Aorta (tissue), 5 donors: ENCODE measurements around the gene PFDN5. TPM values are rescaled to one million over a fixed set of nuclear protein-coding genes. Genes with fewer than 3 reads are reported as not detected.
A peak's percentile ranks its signal among the peaks of the same experiment; 100 is the strongest.

Experiments
- ATAC-seq: fragments of 200-7000 bp; cut with Tn5 transposase; one replicate; pipeline ENCODE4 v1.9.1; 2022; ENCODE audit warnings: moderate library complexity; ENCODE audit not compliant: low FRiP score
- DNase-seq, 2 donors: peaks; one replicate each; pipeline ENCODE4 v3.0.0-alpha.2; 2020
- H3K27ac ChIP-seq, 2 donors: one replicate each; pipeline ENCODE4 v1.5.1; 2013; ENCODE audit warnings: low read length in 2 of 2, mild to moderate bottlenecking in 2 of 2, moderate library complexity in 2 of 2, control low read depth in 1 of 2, inconsistent platforms in 1 of 2, low read depth in 1 of 2
- H3K27me3 ChIP-seq, 2 donors: one replicate each; pipeline ENCODE4 v1.6.1; 2013; ENCODE audit warnings: control low read depth in 1 of 2, low read length in 1 of 2, mild to moderate bottlenecking in 1 of 2, moderate library complexity in 1 of 2; ENCODE audit not compliant: insufficient read depth in 2 of 2, control insufficient read depth in 1 of 2
- H3K36me3 ChIP-seq, 2 donors: one replicate each; pipeline ENCODE4 v1.6.1; 2013; ENCODE audit warnings: control low read depth in 1 of 2, low read length in 1 of 2, mild to moderate bottlenecking in 1 of 2; ENCODE audit not compliant: insufficient read depth in 2 of 2, control insufficient read depth in 1 of 2
- H3K4me1 ChIP-seq, 2 donors: one replicate each; pipeline ENCODE4 v1.6.1; 2013; ENCODE audit warnings: low read length in 2 of 2, control low read depth in 1 of 2, mild to moderate bottlenecking in 1 of 2, moderate library complexity in 1 of 2; ENCODE audit not compliant: insufficient read depth in 2 of 2, control insufficient read depth in 1 of 2
- H3K4me3 ChIP-seq, 2 donors: one replicate each; pipeline ENCODE4 v1.5.1; 2013; ENCODE audit warnings: low read length in 2 of 2, control low read depth in 1 of 2, mild to moderate bottlenecking in 1 of 2
- H3K9me3 ChIP-seq: one replicate; pipeline ENCODE4 v1.6.1; 2013; ENCODE audit warnings: mild to moderate bottlenecking, low read length; ENCODE audit not compliant: control insufficient read depth
- WGBS, 2 donors: extraction: QIAGEN DNeasy Blood & Tissue Kit; methylation state at CpG; one replicate each; pipeline ENCODE4 v1.1.7; 2013; 5-methylcytosine and 5-hydroxymethylcytosine counted together
- intact Hi-C, 2 donors: fragments of 100-400 bp; cut with DNase I; formaldehyde crosslinking; loops; one replicate each; pipeline versions ENCODE4 v1.14.2 to v1.15.0; 2022
- long read RNA-seq, 2 donors: library from polyadenylated mRNA; unstranded; transcript quantifications; one replicate each; pipeline ENCODE4 v2.0.0, GENCODE V29; 2020 to 2021
- polyA plus RNA-seq, 2 donors: library from polyadenylated mRNA; stranded (reverse); fragments of 200-250 nt; gene quantifications; one replicate each; pipeline ENCODE4 v1.2.3, GENCODE V29; 2013
- total RNA-seq, 2 donors: library from RNA; stranded (reverse); fragmentation: NEBNext Ultra II Directional; extraction: Animal tissue kit (Norgen Biotek cat#: 25700); gene quantifications; one replicate each; pipeline ENCODE4 v1.2.1, GENCODE V29; 2021
- donor health status: healthy with polysubstance abuse.
- donor health status: Bipolar disorder and iron deficiency.
- donor health status: DM: no; HTN: no; CAD: no.
- donor health status: DM: no; HTN: no; CAD: no.
- donor health status: DM: yes; HTN: yes; CAD: no.

The PFDN5 gene
- total RNA-seq (100 to 1,000 TPM; 386 to 452 TPM), polyA plus RNA-seq (1,000 to 10,000 TPM; 1,642 to 3,916 TPM)
- long read RNA-seq, donor 1, transcript PFDN5-214 (6 exons, 847 nt) = major isoform, 115 of 145 reads
- long read RNA-seq, donor 1, transcript PFDN5-203 (4 exons, 478 nt) = minor isoform, 7 of 145 reads
- long read RNA-seq, donor 1, partial matches to known transcripts = 0 of 145 reads
- long read RNA-seq, donor 1, other reads (novel, unspliced or antisense) = 21 of 145 reads
- long read RNA-seq, donor 2, transcript PFDN5-214 (6 exons, 847 nt) = major isoform, 100 of 120 reads
- long read RNA-seq, donor 2, partial matches to known transcripts = 0 of 120 reads
- long read RNA-seq, donor 2, other reads (novel, unspliced or antisense) = 14 of 120 reads

- Histone ChIP-seq H3K4me3 (peak within 1 kb of the TSS; percentile 62 to 91), H3K36me3 (no peaks in the 10 kb centered on the region), H3K27me3 (no peaks in the 10 kb centered on the region), H3K9me3 (no peaks in the 10 kb centered on the region), H3K27ac (peak within 1 kb of the TSS; percentile 33 to 55), H3K4me1 (no peaks in the 10 kb centered on the region)
- peak; percentile 94 for ATAC-seq
- intact Hi-C loops = loop anchor here in 1 of 2 donors (10.0 kb wide), 1 partner anchor 230 kb away; no protein-coding TSS in a partner anchor
- DNase-seq = peak; percentile 95
- 1% methylated on average over 42 of the region's 42 CpGs for WGBS, 2 donors
Measured at GRCh38 chr12:53295070-53295890, at the start of gene PFDN5. Gene PFDN5, plus strand, starts transcription at chr12:53295542. Its CDS starts 26 bp downstream, at chr12:53295568.

DNA sequence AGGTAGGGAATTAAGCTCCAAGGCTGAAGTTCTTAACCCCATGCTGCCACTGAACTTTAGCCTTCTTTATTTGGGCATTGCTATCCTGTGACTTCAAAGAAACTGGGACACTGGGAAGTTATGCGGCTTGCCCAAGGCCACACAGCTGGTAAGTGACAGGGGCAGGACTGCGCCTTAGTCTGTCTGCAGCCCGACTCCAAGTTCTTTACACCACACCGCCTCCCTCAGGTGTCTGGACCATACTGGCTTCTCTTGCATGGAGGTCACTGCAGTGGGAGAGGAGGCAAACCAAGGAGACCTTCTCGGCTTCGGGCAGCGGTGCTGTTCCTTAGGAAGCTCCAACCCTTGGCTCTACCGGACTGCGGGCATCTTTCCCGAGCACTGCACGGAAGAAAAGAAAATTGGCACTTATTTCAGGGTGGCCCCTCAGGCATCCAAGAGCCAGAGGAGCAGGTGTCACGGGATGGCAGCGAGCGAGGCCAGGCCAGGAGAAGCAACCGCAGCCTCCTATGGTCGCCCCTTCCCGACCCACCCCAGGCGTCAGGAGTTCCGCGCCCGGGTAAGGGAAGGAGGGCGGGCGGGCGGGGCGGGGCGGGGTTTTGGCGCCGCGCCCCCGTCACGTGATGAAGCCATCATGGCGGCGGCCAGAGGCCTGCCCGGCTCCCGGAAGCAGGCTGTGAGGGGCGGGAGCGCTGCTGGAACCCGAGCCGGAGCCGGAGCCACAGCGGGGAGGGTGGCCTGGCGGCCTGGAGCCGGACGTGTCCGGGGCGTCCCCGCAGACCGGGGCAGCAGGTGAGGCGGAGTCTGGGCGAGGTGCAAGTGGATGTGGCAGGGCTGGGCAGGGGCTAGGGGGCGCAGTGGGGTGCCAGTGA, 43.6 kb upstream of the PFDN5 start:
- Histone ChIP-seq H3K27ac (peak overlapping the region in 1 of 2 donors; percentile 82), H3K36me3 (no peaks in the 10 kb centered on the region), H3K9me3 (no peaks in the 10 kb centered on the region), H3K4me1 (no peaks in the 10 kb centered on the region), H3K4me3 (peak overlapping the region; percentile 64 to 98), H3K27me3 (no peaks in the 10 kb centered on the region)
- ATAC-seq (peak; percentile 95), DNase-seq (peak; percentile 82 to 92)
- 0 to 1% methylated on average over 36 to 51 of the region's 51 CpGs for WGBS, 2 donors
- intact Hi-C loops = loop anchor here (2.0 to 5.0 kb wide), 3 partner anchors 19 to 39 kb away; partner anchors contain the start of gene RARG (in 1 of the 2)

GRCh38 chr12:53252349-53252916, 42.9 kb upstream of the PFDN5 start:
- peak overlapping the region in 1 of 2 donors; percentile 73 for H3K27ac ChIP-seq
- no peaks in the 10 kb centered on the region for H3K4me1 ChIP-seq
- no peaks in the 10 kb centered on the region for H3K27me3 ChIP-seq
- WGBS, 2 donors = 4 to 6% methylated on average over 19 of the region's 19 CpGs
- peak overlapping the region; percentile 64 to 98 for H3K4me3 ChIP-seq
- no peaks in the 10 kb centered on the region for H3K36me3 ChIP-seq
- DNase-seq (no peak), ATAC-seq (peak; percentile 1)
- H3K9me3 ChIP-seq = no peaks in the 10 kb centered on the region
- intact Hi-C loops = loop anchor here (2.0 to 5.0 kb wide), 2 partner anchors 35 to 40 kb away; no protein-coding TSS in a partner anchor

DNA sequence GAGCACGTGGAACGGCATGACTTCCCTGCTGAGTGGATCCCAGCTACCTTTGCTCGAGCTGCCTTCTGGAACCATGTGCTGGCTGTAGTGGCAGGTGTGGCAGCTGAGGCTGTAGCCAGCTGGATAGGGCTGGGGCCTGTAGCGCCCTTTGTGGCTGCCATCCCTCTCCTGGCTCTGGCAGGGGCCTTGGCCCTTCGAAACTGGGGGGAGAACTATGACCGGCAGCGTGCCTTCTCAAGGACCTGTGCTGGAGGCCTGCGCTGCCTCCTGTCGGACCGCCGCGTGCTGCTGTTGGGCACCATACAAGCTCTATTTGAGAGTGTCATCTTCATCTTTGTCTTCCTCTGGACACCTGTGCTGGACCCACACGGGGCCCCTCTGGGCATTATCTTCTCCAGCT, 42.0 kb upstream of the PFDN5 start:
- H3K27me3 ChIP-seq = no peaks in the 10 kb centered on the region
- no peak overlapping the region for H3K27ac ChIP-seq
- no peak for ATAC-seq
- DNase-seq = no peak
- no peak overlapping the region for H3K4me3 ChIP-seq
- no peaks in the 10 kb centered on the region for H3K4me1 ChIP-seq
- no peaks in the 10 kb centered on the region for H3K36me3 ChIP-seq
- intact Hi-C loops = loop anchor here (2.0 to 5.0 kb wide), 2 partner anchors 34 to 40 kb away; no protein-coding TSS in a partner anchor
- H3K9me3 ChIP-seq = no peaks in the 10 kb centered on the region
- 91% methylated on average over 9 to 13 of the region's 13 CpGs for WGBS, 2 donors

DNA sequence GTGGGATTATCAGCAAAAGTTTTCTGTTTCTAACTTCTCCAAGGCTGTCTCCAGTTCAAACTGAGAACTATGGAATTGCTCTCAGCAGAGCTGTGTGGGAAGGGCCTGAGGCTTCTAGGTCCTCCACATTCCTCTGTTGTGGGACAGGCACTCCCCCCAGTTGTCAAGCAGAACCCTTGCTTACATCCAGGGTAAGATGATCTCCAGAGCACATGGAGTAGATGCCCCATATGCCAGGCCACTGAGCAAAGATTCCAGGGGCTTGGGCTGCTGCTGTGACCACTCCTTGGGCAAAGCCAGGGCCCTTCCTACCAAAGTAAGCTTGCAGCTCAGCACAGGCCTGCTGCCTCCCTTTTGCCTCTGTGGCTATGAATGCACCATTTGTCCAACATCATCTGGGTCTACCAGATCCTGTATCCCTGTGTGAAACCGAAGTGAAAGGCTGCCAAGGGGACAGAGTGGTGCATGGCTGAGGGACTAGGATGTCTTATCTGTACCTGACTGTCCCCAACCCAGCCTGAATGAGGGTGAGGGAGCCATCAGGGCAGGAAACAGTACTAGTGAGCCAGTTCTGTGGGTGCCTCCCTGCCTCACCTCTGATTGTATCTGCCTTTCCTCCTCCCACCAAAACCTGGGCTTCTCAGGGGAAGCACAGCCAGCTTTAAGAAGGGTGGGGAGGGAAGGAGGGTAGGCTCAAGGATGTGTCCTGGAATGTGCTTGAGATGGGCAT, 40.4 kb upstream of the PFDN5 start:
- no peak for ATAC-seq
- DNase-seq = no peak
- intact Hi-C loops = loop anchor here in 1 of 2 donors (5.0 kb wide), 1 partner anchor 32 kb away; no protein-coding TSS in a partner anchor
- H3K9me3 ChIP-seq = no peaks in the 10 kb centered on the region
- no peak overlapping the region for H3K27ac ChIP-seq
- WGBS, 2 donors = 80% methylated on average over 1 of the region's 1 CpG
- no peaks in the 10 kb centered on the region for H3K36me3 ChIP-seq
- no peaks in the 10 kb centered on the region for H3K27me3 ChIP-seq
- no peak overlapping the region for H3K4me3 ChIP-seq
- no peaks in the 10 kb centered on the region for H3K4me1 ChIP-seq

GRCh38 chr12:53255996-53256395, 39.3 kb upstream of the PFDN5 start:
- H3K27ac ChIP-seq = no peak overlapping the region
- no peaks in the 10 kb centered on the region for H3K9me3 ChIP-seq
- no peak overlapping the region for H3K4me3 ChIP-seq
- DNase-seq (no peak), ATAC-seq (no peak)
- WGBS, 2 donors = 87 to 93% methylated on average over 3 of the region's 3 CpGs
- H3K4me1 ChIP-seq = no peaks in the 10 kb centered on the region
- no peaks in the 10 kb centered on the region for H3K36me3 ChIP-seq
- intact Hi-C loops = no loop called here
- H3K27me3 ChIP-seq = no peaks in the 10 kb centered on the region

DNA sequence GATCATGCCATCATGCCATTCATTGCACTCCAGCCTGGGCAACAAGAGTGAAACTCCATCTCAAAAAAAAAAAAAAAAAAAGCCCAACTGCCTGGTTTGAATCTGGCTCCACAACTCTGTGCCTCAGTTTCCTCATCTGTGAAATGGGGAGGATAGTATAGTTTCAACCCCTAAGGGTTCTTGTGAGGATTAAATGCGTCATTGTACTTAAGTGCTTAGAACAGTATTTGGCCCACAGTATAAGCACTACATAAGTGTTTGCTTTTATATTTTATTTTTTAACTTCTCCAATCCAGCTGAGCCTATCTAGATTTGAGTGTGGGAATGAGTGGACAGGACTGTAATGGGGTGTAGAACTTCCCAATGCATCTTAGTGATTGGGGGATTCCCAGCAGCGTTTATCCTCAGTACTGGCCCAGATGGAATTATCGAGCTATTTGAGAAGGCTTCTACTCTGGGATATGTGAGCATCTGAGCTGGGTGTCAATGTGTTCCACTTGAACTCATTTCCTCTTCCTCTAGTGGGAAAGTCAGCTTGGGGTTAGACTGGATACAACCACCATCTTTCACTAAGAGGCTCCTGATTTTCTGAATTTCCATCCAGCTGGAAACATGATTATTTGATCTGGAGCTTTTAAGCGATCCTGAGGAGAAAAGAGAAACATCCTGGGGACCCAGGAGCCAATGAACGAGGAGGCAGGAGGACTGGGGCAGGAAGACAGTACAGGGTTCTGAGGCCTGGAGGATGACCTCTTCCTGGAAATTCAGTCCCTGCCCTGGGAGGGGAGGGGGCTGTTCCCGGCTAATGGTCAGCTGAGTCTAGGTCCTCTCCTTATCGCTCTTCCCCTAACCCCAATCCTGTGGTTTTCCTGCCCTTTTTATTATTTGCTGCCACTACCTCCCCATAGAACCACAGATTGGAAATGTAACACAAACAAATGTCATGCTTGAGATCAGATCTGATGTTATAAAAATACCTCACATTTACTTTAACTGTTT, 36.5 kb upstream of the PFDN5 start:
- DNase-seq (no peak), ATAC-seq (no peak)
- H3K4me1 ChIP-seq = no peaks in the 10 kb centered on the region
- 67 to 71% methylated on average over 7 of the region's 7 CpGs for WGBS, 2 donors
- H3K9me3 ChIP-seq = no peaks in the 10 kb centered on the region
- H3K36me3 ChIP-seq = no peaks in the 10 kb centered on the region
- no peaks in the 10 kb centered on the region for H3K27me3 ChIP-seq
- intact Hi-C loops = no loop called here
- H3K4me3 ChIP-seq = no peak overlapping the region
- H3K27ac ChIP-seq = no peak overlapping the region
